DOHH2 (cell line): ENCODE data around the gene ASH1L.

ENCODE experiments used
- EZH2phosphoT487 ChIP-seq: fragments of 200-600 bp; sonication (generic); IDR thresholded peaks from 2 replicates; pipeline ENCODE4 v1.6.1; 2017; ENCODE audit warnings: borderline replicate concordance, mild to moderate bottlenecking, antibody characterized with exemption, low read length, moderate library complexity, mixed read lengths
- TF ChIP-seq, protein P1 (sequence below): fragments of 200-600 bp; sonication (generic); IDR thresholded peaks from one replicate; pipeline ENCODE4 v1.5.1; 2014; ENCODE audit warnings: antibody characterized with exemption, mild to moderate bottlenecking, low read depth, low read length; ENCODE audit not compliant: poor library complexity, severe bottlenecking

DNA sequence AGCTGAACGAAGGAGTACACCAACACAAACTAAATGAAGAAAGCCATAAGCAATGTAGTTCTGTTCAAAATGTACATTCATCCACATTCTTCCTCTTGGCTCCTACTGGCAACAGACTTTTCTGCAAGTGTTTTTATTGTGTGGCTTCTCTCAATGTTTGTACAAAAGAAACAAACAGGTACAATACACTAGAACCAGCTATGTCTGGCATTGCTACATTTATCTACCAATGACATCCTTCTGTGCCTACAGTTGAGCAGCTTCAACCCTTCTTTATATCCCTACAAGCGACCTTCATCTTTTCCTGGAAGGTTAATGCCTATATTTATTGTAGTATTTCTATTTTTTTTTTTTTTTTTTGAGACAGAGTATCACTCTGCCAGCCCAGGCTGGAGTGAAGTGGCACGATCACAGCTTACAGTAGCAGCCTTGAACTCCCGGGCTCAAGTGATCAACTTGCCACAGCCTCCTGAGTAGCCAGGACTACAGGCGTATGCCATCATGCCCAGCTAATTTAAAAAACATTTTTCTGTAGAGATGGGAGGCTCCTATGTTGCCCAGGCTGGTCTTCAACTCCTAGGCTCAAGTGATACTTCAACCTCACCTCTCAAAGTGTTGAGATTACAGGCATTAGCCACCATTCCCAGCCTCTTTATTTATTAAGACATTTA is 89.3 kb downstream of the ASH1L start:
- TF ChIP-seq, protein P1, sequence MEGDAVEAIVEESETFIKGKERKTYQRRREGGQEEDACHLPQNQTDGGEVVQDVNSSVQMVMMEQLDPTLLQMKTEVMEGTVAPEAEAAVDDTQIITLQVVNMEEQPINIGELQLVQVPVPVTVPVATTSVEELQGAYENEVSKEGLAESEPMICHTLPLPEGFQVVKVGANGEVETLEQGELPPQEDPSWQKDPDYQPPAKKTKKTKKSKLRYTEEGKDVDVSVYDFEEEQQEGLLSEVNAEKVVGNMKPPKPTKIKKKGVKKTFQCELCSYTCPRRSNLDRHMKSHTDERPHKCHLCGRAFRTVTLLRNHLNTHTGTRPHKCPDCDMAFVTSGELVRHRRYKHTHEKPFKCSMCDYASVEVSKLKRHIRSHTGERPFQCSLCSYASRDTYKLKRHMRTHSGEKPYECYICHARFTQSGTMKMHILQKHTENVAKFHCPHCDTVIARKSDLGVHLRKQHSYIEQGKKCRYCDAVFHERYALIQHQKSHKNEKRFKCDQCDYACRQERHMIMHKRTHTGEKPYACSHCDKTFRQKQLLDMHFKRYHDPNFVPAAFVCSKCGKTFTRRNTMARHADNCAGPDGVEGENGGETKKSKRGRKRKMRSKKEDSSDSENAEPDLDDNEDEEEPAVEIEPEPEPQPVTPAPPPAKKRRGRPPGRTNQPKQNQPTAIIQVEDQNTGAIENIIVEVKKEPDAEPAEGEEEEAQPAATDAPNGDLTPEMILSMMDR: no peak
- TF ChIP-seq EZH2phosphoT487: no peak
